C1 segment of cervical spinal cord (tissue), 14 donors: ENCODE data around the gene PALS2.

Experiments
- DNase-seq, 14 donors: peaks; one replicate each; lab custom pipeline; 2025; lab: John Stamatoyannopoulos, UW

PALS2 gene, protein sequence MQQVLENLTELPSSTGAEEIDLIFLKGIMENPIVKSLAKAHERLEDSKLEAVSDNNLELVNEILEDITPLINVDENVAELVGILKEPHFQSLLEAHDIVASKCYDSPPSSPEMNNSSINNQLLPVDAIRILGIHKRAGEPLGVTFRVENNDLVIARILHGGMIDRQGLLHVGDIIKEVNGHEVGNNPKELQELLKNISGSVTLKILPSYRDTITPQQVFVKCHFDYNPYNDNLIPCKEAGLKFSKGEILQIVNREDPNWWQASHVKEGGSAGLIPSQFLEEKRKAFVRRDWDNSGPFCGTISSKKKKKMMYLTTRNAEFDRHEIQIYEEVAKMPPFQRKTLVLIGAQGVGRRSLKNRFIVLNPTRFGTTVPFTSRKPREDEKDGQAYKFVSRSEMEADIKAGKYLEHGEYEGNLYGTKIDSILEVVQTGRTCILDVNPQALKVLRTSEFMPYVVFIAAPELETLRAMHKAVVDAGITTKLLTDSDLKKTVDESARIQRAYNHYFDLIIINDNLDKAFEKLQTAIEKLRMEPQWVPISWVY

DNA sequence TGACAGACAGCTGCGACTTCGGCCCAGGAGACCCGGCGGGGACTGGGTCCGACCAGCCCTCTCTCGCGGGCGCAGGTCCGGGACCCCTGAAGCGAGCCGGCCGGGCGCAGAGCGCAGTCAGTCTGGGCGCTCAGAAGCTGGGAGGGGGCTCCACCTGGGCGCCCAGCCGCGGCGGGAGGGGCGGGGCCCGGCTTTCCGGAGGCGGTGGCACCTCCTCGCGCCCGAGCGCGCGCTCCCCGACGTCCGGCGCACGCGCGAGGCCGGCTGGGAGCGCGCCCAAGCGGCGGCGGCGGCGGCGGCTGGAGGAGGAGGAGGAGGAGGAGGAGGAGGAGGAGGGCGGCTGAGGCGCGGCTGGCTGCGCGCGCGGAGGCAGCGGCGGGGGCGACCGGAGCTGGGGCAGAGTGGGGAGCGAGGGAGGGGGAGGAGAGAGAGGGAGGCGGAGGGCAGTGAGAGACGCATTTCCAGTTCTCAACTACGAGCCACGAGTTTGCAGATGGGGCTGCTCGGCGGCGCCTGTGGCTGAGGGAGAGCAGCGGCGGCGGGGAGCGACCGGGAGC, at the start of gene PALS2:
Gene PALS2 (plus strand): TSS at position 456 of the 557 bp plus-strand sequence. CDS start 50,216 bp downstream, outside the sequence.
- DNase-seq: peak in 13 of 14 donors; percentile 16 to 79 (median 51)

DNA sequence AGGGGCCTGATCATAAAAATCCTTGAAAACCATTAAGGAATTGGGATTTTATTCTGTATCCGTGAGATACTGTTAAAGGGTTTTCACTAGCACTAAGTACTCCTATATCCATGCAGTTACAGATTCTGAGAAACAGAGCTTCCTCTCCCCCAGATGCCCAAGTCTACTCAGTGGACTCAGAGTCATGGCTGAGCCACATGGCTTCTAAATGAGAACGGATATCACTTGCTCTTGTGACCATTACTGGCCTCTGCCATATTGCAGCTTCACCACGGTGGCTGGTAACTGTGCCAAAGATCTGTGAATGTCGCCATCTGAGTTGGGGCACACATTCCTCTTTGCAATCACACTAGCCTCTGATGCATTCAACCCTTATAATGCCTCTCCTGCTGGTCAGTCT, 42.0 kb upstream of the PALS2 start:
- DNase-seq: no peak

DNA sequence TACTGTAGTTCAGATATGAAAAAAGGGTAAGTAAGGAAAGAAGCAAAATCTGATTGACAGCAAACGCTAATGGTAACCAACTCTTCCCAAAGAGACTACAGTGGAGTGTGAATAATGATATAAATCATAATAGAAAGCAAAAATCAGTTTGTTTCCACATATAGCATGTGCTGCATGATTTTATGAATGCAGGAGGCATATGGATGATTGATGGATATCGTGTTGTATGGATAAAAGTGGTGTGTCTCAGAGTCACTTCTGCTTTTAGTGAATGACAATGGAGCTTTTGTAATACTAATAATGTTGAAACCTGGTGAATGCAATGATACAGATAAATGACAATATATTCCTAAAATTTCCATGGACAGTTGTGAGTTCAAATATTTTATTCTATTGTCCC, 36.6 kb upstream of the PALS2 start:
- no peak for DNase-seq

DNA sequence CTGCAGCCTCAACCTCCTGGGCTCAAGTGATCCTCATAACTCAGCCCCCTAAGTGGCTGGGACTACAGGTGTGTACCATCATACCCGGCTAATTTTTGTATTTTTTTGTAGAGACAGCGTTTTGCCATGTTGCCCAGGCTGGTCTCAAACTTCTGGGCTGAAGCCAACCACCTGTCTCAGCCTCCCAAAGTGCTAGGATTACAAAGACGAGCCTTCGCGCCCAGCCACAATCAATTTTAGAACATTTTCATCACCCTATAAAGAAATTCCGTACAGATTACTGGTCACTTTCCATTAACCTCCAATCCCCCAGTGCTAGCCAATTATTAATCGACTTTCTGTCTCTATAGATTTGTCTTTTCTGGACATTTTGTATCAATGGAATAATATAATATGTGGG, 32.3 kb upstream of the PALS2 start:
- DNase-seq: no peak

DNA sequence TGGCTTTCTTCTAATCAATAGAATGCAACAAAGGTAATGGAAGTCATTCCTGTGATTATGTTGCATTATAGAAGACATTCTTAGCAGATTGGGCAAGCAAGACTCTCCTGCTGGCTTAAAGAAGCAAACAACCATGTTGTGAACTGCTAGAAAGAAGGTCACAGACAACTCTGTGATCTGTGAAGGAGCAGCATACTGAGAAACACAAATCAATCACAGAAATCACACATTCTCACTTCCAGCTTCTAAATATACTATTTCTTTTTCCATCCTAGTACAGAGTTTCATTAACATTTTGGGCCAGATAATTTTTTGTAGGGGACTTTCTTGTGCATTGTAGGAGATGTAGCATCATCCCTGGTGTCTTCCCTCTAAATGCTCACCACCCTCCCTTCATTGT, 28.0 kb upstream of the PALS2 start:
- DNase-seq: no peak

DNA sequence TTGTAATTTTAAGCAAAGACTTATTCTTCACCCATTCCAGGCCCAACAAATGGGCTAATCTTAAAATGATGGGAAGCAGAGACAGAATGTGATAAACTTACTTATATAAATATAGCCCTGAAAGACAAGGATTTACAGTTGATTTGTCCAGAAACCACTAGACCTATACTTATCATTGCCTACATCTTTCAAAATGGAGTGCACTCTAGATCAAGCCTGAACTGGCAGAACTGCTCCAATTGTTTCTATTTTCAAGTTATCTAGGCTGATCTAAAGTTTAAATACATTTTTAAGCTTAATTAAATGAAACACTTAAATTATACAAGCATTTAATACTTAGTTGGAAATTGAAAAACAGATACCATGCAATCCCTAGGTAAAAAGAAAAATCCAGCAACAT, 24.9 kb upstream of the PALS2 start:
- no peak for DNase-seq

DNA sequence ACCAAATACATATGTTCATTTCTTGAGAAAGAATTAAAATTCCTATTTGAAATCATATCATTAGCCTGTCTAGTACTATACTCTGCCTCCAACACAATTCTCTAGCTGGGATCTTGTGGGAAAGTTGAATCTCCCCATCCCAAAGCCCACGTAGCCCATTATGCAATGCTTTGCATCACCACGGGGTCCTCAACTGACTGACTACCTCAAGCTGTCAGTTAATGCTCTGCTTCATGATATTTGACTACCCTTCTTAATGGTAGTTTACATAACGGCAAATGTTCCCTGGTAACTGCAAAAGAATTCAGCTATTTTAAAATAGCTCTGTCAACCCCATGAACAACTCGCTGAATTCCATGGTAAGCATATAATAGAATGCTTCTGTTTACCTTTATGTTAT, 23.3 kb upstream of the PALS2 start:
- no peak for DNase-seq

DNA sequence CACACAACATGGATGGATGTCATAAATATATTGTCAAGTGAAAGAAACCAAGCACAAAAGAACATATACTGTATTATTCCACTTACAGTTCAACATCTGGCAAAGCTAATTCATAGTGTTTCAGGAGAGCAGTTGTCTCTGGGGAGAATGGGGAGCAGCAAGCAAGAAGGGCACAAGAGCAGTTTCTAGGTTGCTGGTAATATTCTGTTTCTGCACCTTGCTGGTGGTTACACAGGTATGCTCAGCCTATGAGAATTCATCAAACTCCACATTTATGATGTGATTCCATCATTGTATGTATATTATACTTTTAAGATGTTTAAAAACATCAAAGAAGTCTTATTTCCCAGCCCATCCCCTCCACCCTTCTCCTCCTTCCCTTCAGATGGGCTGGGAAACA, 18.1 kb upstream of the PALS2 start:
- DNase-seq: no peak

DNA sequence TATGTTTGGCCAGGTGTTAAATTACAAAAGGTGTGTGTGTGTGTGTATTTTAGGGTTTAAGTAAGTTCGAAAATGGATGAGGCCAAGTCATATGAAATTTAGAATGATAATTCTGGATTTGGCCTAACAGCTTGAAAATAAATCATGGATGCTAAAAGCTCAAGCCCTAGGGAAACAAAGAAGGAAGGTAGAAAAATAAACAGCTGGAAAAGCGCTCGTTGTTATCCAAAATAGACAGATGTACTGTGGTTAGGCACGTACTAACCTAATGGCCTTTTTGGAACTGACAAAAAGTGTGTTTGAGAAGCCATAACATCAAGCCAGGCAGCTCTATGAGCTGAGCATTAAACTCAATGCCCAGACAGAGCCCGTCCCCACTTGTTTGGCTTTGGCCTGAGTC, 17.5 kb upstream of the PALS2 start:
- no peak for DNase-seq

DNA sequence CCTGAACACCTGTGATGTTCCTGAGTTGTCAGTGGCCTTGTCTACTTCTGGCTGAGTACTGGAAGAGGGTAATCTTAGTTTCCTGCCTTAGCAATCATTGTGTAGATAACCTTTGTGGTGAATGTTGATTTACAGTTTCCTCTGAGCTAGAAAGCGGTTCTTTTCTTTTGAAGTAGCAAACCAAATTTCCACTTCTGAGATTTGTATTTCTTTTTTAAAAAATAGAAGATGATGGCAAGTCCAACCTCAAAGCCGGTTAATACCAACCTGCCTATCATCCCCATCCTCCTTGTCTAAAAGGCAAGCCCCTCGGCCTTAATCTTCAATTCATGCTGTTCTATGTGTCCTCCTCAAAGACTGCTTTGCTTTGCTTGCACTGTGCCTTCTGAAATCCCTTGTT, 12.5 kb upstream of the PALS2 start:
- DNase-seq: no peak

DNA sequence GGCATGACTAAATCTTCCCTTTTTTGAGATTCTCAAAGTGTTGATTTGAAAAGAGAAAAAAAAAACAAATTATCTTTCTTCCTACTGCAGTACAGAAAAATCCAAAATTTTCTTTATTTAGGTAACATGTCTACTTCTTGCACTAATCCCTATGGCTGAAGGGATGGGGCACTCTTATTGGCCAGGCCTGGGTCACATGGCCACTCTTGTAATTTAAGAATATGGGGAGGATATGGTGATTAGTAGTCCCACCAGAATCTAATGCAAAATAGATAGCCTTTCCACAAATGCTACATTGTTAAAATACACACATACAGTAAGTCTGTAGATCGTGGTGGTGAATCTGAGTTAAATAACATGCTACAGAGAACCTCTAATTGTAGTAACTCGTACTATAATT, 7.0 kb upstream of the PALS2 start:
- DNase-seq: no peak

DNA sequence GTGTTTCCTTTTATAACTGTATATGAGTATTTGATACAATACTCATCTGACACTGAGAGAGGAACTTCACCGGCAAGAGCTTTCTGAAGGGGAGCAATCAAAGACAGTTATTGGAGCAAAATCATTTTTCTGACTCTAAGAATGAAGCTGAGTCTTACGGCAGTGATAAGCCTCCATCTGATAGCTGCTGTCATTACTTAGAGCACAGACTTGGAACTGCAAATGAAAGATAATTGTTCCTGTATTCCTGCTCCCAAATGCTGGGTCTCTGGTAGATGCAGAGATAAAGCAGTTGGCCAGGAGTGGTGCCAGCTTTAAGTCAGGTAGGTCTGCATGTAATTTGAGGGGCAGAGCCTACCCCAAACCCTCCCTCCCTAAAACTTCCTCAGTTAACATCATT, 2.3 kb upstream of the PALS2 start:
- DNase-seq: no peak

DNA sequence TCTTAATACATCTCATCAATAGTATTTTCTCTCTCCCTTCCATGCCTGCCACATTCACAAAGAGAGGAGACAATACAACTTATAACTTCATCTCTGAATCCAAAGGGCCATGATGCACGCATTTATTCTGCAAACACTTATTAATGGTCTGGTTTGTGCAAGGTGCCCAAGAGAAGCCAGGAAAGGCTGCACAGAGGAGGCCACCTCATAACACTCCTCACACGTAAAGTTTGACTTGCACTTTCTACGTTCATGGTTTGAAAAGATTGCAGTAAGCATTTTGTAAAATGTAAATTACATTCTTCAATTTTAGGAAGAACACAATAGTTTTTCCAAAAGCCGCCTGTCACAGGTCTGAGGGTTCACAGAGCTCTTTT, 1.2 kb upstream of the PALS2 start:
- no peak for DNase-seq

DNA sequence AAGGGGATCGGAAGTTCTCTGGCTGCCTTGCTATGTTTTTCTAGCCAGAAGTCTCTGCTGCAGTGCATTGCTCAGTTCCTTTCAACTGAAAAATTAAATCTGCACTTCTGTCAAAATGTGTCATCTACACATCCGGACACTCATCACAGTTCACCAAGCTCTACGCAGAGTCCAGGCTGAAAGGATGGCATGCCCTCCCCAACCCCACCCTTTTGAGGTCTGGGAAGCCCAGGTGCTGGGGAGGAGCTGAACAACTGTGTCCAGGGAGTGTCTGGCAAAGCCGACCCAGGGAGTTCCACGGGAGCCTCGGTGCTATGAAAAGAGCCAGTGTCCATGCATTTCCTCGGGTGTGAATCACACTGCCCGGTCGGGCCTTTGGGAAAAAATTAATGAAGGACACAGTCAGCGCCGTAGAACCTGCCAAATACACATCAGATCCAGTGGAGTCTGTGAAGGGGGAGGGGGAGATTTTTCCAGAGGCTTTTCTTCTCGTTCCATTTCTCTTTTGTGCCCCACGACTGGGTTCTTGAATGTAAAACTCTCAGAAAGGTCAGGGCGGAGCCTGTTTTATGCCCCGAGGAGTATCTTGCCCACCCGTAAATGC, 757 bp upstream of the PALS2 start:
- DNase-seq: peak in 8 of 14 donors; percentile 8 to 73 (median 54)

DNA sequence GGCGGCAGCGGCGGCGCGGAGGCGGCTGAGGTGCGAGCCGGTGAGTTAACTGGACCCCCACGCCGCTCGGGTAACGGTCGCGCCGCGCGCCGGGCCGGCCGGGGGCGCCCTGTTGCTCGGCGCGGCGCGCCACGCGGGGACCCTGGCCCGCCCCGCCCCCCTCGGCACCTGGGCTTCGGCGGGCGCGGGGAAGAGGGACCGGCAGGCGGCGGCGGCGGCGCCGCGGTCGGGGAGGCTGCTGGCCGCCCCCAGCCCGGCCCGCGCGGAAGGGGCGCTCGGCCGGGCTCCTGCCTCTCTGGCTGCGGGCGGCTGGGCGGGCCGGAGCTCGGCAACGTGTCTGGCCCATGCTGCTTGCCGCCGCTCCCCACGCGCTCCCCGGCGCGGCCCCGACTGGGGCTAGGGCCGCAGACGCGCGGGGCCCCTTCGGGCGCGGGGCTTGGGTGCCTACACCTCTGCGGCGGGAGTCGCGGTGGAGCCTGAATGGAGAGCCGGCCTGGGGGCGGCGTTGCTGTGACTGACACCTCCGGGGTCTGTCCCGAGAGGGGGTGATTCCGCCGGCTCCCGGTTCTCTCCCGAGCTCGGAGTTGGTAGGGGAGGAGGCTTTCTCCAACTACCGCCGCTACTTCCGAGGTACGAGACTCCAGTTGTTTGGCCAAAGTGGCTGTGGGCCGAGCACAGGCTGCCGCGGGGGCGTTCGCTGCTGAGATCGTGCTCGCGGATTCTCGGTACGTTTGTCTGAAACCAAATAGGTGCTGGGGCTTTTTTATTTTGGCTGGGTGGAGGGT, 494 bp downstream of the PALS2 start:
- peak in 7 of 14 donors; percentile 31 to 78 (median 49) for DNase-seq

DNA sequence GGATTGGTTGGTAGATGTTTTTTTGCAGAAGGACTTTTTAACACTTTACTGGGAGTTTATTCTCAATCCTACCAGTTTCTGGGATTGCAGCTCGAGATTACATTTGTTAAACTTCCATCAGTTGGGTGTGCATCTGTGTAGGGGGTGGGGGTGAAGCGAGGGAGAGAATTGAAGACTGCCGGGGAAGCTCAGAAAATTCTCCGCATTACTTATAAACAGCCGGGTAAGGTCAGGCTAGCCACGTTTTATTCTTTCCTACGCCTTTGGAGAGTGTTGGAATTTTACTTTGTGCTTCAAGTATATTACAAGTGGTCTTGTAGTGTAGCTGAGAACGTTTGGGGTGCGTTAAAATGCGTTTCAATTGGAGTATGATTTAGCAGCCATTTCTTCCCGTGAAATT, 1.1 kb downstream of the PALS2 start:
- no peak for DNase-seq

DNA sequence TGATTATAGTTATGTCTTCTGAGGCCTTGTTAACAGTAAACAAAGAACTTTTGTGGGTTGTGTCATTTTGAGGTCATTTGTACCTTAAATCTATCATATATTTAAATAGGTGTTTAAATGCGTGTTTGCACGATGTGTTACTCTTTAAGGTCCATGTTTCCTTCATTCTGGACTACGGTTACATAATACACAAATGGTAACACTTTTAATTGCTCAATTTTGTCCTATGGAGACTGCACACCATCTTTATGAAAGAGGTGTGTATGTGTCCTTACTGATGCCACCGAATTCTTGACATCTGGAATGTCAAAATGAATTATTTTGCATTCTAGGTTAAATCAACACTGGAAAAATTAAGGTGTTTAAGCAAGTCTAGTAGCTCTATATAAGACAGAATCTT, 1.7 kb downstream of the PALS2 start:
- no peak for DNase-seq

DNA sequence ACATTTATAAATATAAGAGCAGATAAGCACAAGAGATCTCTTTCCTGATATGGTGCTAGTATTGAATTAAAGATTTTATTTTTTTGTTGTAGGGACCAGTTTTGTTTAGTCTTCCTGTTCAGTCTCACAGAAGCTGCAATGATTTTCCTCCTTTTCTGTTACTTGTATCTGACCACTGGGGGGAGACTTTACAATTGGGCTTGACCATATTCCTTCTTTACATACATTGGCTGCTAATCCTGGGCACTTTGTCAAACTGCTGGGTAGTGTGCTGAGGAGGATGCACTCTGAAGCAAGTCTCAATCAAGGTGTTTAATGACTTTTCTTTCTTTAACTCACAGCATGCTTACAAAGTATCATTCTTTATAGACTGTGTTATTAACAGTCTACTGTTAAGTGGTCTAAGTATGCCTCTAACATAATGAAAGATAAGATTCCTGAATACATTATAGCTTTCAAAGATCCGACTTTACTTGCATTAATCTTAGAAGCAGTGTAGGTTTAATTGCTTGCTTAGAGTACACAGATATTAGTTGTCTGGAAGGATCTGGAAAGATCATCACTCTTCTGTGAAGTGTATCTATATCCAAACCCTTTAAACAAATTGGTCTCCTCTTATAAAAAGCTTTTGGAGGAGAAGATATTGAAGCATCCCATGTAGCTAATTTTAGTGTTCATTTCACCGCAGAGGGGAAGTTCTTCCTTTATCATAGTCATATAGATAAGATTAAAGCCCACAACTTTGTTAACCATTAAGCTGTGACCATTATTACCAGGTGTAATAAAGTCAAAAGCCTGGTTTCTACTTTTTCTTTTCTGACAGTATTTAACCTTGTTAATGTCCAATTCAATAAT, 3.1 kb downstream of the PALS2 start:
- peak in 2 of 14 donors; percentile 1 to 3 for DNase-seq

DNA sequence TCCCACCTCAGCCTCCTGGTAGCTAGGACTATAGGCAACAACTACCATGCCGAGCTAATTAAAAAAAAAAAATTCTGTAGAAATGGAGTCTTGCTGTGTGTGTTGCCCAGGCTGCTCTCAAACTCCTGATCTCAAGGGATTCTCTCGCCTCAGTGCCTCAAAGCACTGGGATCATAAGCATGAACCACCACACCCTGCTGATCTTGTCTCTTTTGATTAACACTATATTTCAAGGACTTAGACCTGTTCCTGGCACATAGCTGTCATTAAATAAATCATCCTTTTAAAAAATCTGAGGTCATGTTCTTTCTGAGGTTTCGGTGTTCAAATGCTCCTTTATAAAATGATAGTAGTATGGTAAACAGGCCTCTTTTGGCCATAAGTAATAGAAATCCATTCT, 4.8 kb downstream of the PALS2 start:
- DNase-seq: no peak

DNA sequence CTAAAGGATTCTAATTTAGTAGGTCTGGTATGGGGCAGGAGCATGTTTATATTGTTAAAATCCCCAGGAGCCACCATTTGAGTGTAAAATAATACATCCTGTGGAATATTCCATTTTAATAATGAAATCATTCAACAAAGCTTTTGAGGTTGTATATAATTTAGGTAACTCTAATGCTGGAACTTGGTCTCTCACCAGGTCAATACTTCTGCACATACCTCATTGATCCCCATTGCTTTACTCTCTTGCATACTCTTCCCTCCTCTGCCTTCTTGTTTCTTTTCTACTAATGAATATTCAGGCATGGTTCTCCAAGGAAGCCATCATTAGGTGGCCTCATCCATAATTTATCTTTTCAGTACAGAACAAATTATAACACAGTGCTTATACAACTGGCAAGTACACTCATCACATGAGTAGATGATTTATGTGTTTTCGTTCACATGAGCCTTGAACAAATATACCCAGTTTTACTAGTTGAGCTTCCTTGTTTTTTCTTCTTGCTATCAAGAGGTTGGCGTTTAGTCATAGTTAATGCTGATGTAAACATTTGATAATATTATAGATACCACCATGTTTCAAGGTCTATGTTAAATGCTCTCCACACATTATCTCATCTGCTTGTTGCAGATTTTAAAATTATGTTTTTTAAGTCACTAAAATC, 7.2 kb downstream of the PALS2 start:
- DNase-seq: no peak

DNA sequence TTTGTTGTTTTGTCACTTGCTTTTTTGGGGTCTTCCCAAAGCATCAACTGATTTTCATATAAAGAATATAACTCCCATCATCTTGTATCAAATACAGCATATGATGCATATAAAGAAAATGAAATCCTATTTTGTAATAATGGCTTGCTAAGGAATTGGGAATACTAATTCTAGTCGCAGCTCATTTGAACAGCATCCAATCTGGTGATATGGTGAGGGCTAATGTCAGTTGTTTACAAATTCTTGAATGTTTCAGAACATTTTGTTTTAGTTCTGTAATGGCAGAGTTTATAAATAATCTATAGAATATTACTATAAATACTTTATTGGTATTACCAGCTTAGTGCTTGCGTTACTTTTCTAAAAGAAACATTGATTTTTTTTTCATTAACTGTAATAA, 8.9 kb downstream of the PALS2 start:
- DNase-seq: no peak
